HG03103 (cell line): ENCODE results near the gene FAM174B.
"Not testable (repeated sequence)": the region's sequence is repeated elsewhere in the genome, so short reads cannot be mapped to it uniquely, and the experiment has no call there.

Source experiments
- ATAC-seq: cut with Tn5 transposase; IDR thresholded peaks from one replicate; pipeline ENCODE4 v1.9.1; 2021; ENCODE audit warnings: low read depth; ENCODE audit not compliant: unreplicated experiment

FAM174B gene

DNA sequence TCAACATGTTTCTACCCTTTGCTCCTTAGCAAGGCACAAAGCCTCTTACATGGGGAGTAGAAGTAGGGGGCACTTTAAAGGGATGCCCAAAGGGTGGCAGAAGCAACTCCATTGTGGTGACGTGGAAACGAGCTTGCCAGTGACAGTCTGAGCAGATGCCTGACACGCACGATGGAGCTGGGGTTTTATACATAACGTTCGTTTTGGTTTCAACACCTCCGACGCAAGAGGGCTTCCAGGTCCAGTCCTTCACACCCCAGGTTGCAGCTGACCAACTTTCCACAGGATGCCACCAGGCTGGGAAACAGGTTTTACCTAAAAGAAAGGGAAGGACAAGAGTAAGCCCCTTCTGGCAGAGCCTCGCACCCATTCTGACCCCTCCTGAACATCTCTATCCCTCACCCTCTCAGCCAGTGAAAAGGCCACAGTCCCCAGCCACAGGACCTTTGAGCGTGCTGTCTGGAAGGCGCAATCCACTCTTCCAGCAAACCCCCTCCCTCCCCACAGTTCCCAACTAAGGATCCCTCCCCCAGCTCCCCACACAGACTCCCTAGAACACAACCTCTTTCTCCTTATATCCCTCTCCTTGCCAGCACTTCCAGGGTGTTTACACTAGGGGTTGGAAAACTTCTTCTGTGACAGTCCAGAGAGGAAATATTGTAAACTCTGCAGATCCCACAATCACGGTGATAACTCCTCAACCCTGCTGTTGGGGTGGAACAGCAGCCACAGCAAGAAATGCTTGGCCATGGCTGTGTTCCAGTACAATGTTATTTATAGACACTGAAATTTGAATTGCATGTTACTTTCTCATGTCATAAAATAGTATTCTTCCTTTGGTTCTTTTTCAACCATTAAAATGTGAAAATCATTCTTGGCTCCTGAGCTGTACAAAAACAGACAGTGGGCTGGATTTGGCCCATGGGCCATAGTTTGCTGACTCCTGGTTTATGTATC lies 36.2 kb downstream of the FAM174B start:
- ATAC-seq = no peak

DNA sequence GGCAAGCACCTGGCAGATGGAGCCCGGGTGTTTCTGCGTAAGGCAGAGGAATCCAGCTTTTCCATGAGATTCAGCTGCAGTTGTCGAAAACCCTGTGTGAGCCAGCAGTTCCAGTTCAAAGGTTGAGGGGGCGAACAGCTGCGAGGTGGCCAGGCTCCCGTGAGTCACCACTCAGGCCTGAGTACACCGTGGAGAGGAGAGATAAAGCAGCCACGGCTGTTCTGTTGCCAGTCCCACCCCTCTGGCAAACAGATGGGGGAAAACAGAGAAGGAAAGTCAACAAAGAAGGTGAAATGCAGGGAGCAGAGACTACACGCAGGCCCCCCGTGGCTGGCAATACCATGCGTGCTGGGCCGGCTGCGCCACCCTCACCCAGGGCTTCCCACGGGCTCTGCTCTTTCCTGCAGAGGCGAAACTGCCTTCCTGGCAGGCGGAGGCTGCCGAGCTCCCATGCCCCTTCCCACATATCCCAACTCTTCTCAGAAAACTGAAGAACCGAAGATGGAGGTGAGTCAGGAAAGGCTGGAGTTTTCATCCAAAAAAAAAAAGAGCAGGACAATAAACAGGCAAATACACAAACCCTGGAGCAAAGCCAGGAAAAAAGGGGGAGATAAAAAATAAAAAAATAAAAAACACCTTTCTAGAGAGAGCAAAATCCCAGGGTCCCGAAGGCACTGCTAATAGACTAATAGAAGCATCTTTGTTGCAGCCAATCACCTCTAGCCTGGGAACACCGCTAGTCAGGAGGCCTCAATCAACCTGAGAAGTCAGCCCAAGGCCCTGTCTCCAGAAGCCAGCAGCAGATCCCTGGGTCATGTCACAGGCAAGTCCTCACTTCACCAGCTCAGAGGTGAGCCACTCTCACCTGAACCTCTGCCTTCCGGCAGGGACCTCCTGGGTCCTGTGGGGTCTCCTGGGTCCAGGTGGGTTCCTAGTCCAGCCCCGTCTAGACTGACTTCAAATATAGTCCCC lies 37.7 kb downstream of the FAM174B start:
- ATAC-seq = no peak

DNA sequence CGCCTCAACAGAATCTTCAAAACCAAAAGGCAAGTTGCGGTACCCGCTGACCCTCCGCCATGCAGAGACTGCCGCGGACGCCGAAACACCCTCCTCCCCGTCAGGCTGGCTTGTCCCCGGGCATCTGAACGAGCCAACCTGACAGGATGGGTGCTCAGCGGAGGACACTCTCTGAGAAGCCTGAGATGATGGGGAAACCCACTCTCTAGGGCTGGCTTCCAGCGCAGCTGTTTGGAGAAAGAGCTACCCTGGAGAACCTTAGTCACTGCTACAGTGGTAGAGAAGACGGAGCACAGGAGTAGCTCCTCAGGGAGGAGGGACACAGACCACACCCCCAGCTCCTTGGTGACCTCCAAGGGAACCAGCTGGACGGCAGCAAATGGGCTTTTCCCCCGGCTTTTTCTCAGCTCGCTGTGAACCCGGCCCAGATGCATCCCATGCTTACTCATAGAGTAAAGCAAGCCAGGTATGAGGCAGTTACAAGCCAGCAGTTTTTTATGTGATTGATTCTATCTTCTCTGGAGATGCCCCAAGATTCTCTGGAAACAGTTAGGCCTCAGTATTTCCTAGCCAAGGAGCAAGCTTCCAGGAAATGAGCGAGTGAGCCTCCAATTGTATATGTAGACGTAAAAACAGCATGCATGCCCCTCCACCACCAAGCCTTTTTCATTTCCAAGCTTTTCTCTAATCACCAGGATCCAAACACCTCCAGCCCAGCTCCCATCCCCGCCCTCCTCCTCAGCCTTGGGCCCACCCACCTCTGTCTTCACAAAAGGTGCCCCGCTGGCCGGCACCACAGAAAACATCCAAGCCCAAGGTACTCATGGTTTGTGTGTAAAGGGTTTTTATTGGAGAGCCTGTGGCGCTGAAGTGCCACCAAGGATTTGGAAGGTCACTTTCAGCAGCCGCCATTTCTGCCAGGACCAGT lies 38.7 kb downstream of the FAM174B start:
- no peak for ATAC-seq

DNA sequence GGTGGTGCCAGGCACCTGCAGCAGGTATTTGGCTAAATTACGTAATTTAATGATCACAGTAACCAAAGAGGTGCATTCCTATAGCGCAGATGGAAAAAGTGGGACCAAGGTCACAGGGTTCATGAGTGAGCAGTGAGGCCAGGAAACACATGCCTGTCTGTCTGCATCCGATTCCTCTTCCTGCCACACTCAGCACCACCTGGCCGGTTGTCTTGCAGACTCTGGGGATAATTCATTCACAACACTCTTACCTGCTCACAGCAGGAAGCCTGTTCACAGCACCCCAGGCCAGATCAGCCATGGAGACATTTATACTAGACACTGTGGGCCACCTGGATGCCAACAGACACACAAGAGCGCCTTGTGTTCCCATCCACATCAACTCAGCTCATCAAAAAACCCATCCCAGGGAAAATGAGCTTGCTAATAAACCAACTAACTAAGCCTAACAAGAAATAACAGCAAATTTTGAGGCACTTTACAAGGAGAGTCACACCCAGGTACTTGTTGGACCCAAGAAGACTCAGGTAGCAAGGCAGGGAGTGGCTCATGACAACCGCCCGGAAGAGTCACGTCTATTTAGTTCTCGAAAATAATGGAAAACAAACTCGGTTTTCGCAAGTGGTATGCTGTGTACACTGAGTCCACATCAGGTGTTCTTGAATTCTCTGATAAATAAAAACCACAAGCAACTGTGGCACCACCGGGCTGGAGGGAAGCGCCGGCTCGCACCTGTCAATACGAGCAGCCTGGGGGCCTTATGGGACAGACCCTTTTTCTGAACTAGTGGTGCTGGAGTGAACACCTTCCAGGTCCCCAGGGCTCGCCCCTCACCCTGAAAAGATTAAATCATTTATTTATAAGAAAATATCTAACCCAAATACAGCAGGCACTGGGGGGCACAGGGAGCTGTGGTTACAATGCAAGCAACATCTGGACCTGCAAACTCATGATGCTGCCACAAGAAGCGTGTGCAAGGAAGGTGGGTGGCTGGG lies 40.5 kb downstream of the FAM174B start:
- no peak for ATAC-seq

DNA sequence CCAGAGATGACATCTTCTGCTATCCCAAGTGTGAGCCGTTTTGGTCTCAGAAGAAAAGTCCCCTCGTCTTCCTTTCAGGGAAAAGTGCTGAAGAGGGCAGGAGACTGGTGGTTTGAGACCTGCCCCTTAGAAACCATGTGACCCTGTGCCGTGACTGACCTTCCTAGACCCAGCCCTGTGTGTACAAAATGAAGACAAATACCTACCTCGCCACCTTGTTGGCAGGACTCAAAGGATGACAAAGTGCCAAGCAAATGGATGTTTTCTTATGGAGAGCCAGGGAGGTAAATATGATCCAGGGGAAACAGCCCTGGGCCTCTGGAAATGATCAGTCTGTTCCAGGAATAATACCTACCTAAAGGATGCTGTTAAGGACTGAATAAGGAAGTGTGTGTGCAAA lies 41.3 kb downstream of the FAM174B start:
- no peak for ATAC-seq

DNA sequence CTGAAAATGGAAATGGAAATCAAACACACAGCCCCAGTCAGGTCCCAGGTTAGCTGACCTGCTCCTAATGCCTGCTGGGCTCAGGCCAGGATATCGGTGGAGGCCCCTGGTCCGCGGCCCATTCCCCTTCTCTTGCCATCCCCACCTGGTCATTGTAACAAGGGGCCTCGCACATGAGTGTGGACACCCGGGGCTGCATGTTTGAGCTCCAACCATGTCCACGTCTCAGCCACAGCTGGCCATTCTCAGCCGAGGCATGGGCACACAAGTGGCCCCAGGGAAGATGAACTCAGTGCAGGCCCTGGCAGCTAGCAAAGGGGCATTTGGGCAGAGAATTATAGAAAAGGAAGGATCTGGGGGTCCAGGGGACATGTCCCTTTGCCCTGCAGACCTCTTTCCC lies 41.7 kb downstream of the FAM174B start:
- ATAC-seq = no peak

DNA sequence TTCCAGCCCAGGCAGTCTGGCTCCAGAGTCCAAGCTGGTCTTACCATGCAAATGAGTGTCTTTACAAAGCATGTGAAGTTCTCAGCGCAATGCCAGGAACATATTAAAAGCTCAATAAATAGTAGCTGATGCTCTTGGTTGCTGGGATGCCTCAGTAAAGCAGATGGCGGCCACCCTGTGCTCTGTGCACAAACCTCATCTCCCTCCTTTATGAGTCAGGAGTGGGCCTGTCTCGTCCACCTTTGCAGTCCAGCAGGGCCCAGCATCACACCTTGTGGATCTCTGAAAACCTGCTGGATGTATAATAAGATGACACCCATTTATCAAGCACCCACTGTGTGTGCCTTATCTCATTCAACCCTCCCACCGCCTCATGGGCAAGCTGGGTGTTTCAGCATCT lies 42.7 kb downstream of the FAM174B start:
- ATAC-seq = no peak

DNA sequence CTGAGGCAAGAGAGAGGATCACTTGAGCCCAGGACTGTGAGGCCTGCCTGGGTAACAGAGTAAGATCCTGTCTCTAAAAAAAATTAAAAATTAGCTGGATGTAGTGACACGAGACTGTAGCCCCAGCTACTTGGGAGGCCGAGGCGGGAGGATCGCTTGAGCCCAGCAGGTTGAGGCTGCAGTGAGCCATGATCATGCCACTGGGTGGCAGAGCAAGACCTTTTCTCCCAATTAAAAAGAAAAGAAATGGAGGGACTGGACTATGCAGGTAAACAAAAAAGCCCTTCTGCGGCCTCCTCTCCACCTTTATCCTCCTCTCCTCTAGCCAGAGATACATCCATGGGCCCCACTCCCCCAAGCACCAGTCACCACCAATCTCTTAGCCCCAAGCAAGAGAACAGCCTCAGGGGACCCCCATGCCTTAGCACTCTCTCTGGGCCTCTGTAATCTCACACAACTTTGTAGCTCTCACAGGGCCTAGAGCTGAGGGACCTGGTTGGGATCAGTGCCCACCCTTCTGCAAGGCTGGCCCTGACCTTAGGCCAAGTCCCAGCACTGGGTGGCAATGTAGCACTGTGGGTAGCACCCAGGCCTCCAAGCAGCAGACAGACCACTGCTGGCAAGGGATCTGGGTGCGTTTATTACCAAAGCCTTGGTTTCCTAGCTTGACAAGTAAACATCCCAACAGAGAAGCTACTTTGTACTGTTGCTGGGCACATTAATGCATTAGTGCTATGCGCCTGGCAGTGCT lies 43.4 kb downstream of the FAM174B start:
- no peak for ATAC-seq

DNA sequence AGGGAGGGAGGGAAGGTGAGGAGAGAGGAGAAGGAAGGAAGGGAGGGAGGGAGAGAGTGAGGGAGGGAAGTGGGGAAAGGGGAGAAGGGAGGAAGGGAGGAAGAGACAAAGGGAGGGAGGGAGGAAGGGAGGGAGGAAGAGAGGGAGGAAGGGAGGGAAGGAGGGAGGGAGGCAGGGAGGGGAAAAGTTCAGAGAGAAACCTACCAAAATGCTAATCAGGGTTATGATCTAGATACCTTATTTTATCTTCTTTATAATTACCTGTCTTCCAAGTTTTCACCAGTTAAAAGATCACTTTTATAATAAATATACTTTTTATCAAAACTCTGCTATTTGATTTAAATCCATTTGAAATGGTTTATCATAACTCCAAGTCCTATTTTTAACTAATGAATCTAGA lies 44.4 kb downstream of the FAM174B start:
- no peak for ATAC-seq

DNA sequence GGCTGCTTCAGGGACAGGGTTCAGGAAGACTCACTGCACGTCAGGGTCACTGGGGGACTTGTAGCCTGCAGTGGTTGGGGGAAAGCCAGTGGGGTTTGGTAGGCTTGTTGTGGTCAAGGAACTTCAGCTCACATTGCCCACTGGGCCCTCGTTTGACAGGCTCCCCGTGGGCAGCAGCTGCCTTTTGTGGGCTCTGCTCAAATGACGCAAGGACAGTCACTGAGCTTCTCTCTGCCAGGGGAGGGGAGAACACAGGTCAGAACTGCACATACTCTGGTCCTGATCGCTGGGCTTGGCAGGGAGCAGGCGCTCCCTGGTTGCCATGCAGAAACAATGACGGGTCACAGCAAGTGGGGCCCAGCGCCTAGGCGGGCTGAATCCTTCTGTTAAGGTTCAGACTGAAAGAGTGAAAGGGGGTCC lies 45.5 kb downstream of the FAM174B start:
- ATAC-seq = no peak

DNA sequence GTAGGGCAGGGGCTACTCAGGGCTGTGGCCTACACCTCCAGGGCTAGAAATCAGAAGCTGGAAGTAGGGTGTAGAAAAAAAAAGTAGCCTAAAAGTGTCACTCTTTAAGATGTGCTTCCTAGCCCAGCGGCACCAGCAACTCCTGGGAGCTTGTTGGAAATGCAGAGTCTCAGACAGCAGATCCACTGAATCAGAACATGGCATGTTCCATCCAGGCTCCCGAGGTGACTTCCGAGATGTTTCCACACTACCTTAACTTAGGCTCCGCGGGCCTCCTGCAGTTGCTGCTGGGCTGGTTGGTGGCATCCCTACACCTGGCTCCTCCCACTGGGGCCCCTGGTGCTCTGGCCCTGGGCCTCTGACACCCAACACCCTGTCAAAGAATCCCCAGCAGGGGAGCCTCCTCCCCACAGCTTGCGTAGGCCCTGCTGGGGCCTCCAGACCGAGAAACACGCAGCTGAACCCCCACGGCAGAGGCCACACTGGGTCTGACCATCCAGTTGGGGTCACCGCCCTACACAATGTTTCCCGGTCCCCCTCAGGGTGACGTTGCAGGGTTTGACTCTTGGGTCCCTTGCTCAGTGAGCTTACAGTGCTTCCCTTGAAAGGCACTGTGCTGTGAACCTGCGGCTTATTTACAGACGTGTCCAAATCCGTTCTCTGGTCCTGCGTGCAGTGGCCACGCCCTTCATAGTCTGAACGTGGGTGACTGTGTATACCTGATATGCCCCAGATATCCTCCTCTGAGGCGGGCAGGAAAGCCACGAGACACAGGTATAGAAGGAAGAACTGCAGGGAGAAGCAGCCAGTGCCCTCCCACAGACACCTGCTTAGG lies 46.5 kb downstream of the FAM174B start:
- ATAC-seq = no peak

DNA sequence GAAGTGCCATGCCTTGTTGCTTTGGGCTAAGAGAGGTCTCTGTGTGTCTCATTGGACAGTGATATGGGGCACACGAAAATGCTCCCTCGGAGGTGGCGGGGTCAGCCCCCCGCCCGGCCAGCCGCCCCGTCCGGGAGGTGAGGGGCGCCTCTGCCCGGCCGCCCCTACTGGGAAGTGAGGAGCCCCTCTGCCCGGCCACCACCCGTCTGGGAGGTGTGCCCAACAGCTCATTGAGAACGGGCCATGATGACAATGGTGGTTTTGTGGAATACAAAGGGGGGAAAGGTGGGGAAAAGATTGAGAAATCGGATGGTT lies 48.8 kb downstream of the FAM174B start:
- not testable (repeated sequence) for ATAC-seq

DNA sequence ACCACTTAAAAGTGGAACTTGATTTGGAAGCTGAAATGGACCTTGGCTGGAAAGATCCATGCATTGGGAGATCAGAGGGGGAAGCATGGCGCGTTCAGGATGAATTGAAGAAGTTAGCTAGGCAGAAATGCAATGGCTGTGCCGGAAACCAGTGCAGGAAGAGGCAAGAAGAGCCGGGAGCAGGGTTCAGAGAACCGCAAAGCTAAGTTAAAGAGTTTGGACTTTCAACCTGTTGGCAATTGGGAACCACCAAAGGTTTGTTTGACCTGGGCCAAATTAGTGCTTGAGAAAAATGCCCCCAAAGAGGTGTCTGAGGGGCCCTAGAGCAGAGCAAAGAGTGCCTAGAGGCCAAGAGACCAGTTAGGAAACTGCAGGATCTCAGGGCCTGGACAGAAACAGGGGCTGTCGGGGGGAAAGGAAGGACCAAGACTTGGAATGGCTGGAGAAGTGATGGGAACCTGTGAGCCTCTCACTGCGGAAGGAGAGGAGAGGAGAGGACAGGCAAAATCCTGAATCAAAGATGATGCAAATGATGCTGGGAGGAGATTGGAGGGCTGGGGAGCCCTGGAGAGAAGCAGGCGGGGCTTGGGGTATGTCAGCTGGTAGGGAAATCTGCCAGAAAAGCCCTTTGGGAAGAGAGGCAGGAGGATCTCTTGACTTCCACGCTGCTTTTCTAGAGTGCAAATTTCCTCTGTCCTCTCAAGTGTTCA lies 49.3 kb downstream of the FAM174B start:
- no peak for ATAC-seq

DNA sequence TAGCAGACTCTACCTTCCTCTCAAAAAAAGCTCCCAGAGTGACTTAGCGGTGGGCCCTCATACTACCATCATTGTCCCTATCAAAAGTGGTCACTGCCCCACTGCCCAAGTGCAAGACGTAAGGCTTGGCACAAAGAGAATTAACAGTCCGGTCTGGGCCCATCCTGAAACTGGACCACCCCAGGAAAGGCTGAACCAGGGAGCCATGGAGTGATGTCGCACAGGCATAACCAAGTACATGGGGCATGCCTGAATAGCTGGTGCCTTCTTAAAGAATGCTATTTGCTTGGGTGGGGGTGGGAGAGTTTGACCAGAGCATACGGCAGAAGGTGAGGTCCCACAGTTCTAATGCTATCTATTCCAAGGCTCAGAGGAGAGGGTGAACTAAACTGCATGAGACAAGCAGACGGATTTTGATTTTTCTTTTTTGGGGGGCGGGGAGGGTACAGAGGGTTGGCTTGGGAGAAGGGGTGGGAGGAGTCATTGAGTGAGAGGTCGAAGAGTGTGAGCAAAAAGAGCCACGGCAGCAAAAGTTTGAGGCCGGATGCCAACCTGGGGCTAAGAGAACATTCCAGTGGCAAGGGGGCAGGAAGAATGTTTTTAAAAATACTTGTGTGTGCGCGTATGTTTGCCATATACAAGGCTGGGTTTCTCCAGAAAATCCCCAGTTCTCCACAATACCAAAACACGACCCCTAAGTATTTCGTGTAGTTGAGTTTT lies 50.2 kb downstream of the FAM174B start:
- ATAC-seq = no peak

DNA sequence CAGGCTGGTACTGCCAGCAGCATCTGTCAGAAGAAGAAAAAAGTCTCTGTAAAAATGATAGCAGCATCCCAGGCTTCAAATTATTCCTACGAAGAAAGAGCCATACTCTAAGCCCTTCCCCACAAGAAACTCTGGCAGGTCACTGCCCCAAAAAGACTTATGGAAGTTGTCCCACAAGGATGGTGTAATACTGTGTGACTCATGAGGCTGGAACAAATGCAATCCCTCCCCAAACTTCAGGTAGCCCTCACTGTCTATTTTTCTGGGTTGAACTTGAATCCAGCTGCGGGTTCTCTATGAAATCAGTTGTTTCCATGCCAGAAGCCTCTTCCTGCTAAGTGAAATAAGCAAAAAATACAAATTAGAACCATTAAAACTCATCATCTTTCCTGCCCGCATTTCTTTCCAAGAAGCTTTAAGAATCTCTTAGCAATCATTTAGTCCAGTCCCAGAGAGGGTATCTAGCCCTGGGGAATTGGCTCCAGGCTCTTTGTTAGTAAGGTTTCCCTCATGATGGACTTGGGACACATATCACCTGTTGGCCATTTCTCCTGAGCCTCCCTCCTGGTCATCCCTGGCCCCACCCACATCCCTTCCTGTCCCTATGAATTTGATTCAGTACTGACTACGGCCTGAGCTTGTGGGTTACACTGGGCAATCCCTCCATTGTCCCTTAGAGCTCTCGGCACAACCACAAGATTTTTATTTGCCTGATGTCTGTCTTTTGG lies 51.7 kb downstream of the FAM174B start:
- ATAC-seq = no peak

DNA sequence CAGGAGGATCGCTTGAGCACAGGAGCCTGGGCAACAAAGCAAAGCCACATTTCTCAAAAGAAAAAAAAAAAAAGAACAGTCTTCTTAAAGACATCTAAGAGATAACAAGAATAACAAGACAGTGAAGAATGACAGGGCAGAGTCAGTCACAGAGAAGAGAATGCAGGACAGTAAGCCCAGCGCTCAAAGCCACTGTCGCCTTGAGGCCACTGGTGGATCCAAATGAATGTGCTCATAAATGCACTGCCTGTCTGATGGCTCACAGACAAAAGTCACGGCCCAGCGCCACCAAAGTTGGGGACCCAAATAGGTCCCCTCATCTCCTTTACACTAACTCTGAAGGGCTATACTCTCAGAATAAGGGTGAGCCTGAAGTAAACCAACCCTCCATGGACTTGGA lies 52.3 kb downstream of the FAM174B start:
- no peak for ATAC-seq
